ENCODE results near the gene S100A13. TPM values are rescaled to one million over a fixed set of nuclear protein-coding genes. Genes with fewer than 3 reads are reported as not detected.
"Not testable (repeated sequence)": the region's sequence is repeated elsewhere in the genome, so short reads cannot be mapped to it uniquely, and the experiment has no call there.

S100A13 gene
- total RNA-seq, 2 donors from 2014 or later = 5.0 to 10.3 TPM

DNA sequence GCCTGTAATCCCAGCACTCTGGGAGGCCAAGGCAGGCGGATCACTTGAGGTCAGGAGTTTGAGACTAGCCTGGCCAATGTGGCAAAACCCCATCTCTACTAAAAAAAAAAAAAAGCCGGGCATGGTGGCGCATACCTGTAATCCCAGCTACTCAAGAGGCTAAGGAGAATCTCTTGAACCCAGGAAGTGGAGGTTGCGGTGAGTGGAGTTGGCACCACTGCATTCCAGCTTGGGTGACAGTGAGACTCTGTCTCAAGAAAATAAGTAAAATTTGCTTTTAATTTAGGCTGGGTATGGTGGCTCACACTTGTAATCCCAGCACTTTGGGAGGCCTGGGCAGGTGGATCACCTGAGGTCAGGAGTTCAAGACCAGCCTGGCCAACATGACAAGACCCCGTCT is 12.9 kb upstream of the S100A13 start:
- not testable (repeated sequence) for H3K27me3 Mint-ChIP-seq; H3K27ac Mint-ChIP-seq; H3K9me3 Mint-ChIP-seq; H3K4me3 Mint-ChIP-seq; DNase-seq (ENCODE audit: low spot score); ATAC-seq
- H3K4me1 Mint-ChIP-seq (ENCODE audit: low read depth in 2 of 2) = peaks cover 30 to 40% of the 10 kb centered on the region in 2 donors
- peaks cover 48% of the 10 kb centered on the region for H3K36me3 Mint-ChIP-seq

DNA sequence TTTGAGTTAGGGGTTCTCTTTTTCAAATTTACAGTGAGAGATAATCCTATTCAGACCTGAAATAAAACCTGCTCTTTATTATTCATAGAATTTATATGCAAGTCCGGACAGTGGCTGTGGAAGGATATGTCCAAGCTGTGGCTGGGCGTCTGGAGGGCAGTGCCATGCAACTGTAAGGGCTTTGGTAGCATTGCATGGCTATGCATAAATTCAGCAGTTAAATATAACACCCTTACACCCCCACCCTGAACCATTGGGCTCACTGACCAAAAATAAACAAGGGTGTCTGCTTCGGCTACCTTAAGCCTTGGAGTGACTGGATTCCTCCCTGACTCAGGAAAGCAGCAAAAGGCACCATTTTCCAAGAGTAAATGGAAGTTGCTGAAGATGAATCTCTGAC is 12.0 kb upstream of the S100A13 start:
- peaks cover 30 to 44% of the 10 kb centered on the region in 2 donors for H3K4me1 Mint-ChIP-seq (ENCODE audit: low read depth in 2 of 2)
- H3K36me3 Mint-ChIP-seq = peaks cover 47% of the 10 kb centered on the region
- DNase-seq (ENCODE audit: low spot score) = no peak

DNA sequence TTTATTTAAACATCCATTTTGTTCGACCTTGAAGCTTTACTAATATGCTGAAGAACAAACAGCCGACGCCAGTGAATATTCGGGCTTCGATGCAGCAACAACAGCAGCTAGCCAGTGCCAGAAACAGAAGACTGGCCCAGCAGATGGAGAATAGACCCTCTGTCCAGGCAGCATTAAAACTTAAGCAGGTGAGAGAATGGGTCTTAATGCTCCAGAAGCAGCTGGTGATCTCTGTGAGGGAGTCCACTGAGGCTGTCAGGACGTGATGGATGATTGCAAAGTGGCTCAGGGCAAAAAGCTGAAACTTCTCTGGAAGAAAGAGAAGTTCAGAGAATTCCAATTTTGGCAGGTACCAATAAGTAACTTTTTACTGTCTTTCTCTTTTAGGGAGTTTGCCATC is 11.0 kb upstream of the S100A13 start:
- ATAC-seq (no peak), DNase-seq (ENCODE audit: low spot score) (no peak)
- H3K4me1 Mint-ChIP-seq (ENCODE audit: low read depth in 2 of 2) = peaks cover 32 to 46% of the 10 kb centered on the region in 2 donors
- no peaks in the 10 kb centered on the region for H3K27me3 Mint-ChIP-seq
- H3K27ac Mint-ChIP-seq = peak overlapping the region; percentile 3 to 42
- no peaks in the 10 kb centered on the region for H3K9me3 Mint-ChIP-seq
- no peak overlapping the region for H3K4me3 Mint-ChIP-seq
- peaks cover 42% of the 10 kb centered on the region for H3K36me3 Mint-ChIP-seq

More for the DNA sequence above, 12.0 kb upstream of the S100A13 start:
- Mint-ChIP-seq H3K27me3 (no peaks in the 10 kb centered on the region), H3K27ac (no peak overlapping the region), H3K9me3 (no peaks in the 10 kb centered on the region), H3K4me3 (no peak overlapping the region)
- no peak for ATAC-seq

DNA sequence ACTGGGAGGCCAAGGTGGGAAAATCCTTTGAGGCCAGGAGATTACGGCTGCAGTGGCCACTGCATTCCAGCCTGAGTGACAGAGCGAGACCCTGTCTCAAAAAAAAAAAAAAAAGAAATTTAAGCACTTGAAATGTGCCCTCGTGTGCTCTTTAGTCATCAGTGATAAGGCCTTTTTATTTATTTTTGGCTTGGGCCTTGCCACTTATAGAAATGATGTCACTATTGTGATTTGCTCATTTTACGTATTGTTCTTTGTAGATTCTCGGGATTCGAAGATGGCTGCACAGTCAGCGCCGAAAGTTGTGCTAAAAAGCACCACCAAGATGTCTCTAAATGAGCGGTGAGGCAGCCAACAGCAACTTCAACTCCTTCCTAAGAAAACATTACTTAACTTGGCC is 9.0 kb upstream of the S100A13 start:
- Mint-ChIP-seq H3K36me3 (peaks cover 28% of the 10 kb centered on the region), H3K9me3 (no peaks in the 10 kb centered on the region), H3K27me3 (no peaks in the 10 kb centered on the region), H3K27ac (peak overlapping the region; percentile 50 to 53), H3K4me1 (ENCODE audit: low read depth in 2 of 2) (peaks cover 35 to 40% of the 10 kb centered on the region in 2 donors), H3K4me3 (peak overlapping the region; percentile 100)
- ATAC-seq (no peak), DNase-seq (ENCODE audit: low spot score) (no peak)

DNA sequence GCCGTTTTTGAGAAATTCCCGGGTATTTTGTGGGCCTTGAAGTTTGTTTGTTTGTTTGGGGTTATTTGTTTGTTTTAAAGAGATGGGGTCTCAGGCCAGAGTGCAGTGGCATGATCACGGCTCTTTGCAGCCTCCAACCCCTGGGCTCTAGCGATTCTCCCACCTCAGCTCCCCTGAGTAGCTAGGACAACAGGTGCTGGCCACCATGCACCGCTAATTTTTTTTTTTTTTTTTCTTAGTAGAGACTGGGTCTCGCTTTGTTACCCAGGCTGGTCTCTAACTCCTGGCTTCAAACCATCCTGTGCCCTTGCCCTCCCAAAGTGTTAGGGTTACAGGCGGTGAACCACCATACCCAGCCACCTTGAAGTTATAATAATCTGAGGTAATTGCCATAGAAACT is 8.6 kb upstream of the S100A13 start:
- no peak for ATAC-seq
- Mint-ChIP-seq H3K4me1 (ENCODE audit: low read depth in 2 of 2) (peaks cover 32 to 36% of the 10 kb centered on the region in 2 donors), H3K27ac (peak overlapping the region; percentile 53 to 99), H3K27me3 (no peaks in the 10 kb centered on the region), H3K9me3 (no peaks in the 10 kb centered on the region), H3K4me3 (peak overlapping the region; percentile 100), H3K36me3 (peaks cover 24% of the 10 kb centered on the region)
- DNase-seq (ENCODE audit: low spot score) = no peak

DNA sequence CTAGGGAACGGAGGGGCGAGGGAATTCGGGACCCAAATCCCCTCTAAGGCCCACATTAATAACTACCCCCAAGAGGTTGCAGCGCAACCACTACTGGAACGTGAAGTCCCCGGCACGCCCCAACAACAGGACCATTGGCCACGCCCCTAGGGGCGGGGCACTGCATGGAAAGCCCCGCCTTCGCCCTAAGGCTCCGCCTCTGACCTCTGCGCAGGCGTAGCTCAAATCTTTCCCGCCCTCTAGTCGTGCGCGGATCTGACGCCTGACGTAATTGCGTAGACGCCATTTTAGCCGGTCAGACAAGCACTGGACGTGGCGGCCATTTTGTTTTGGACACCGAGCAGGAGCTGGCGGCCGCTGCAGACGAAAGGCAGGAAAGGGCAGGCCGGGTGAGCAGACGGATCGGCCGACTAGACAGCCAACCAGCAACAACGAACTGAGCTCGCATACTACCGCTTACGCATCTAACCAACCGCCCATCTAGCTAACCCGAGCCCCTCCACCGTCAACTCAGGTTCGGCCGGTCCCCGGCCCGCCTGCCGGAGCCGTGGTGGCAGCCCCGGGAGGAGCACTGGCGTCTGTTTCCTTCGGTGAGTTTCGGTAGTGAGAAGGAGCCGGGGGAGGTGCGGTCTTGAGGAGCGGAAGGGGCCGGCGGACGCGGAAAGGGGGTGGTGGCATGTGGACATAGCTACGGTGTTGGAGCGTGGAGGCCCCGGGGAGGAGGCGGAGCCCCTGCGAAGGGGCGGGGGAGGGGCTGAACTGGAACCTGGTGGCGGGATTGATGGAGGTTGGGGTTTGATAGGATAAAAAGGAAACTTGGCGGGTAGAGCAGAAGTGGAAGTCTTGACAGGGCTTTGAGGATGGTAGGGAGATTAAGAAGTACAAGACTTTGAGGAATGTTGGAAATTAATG is 6.7 kb upstream of the S100A13 start, which contains the start of gene CHTOP:
Gene CHTOP, plus strand, starts transcription at position 313 of the 912 bp plus-strand sequence. CDS start 2,523 bp downstream, outside the sequence.
- Mint-ChIP-seq H3K9me3 (no peaks in the 10 kb centered on the region), H3K4me1 (ENCODE audit: low read depth in 2 of 2) (peaks cover 31 to 36% of the 10 kb centered on the region in 2 donors), H3K4me3 (peak within 1 kb of the TSS; percentile 100), H3K27ac (peak within 1 kb of the TSS; percentile 99), H3K36me3 (peaks cover 23% of the 10 kb centered on the region), H3K27me3 (no peaks in the 10 kb centered on the region)
- ATAC-seq (peak; percentile 95 to 96), DNase-seq (ENCODE audit: low spot score) (peak; percentile 95)

DNA sequence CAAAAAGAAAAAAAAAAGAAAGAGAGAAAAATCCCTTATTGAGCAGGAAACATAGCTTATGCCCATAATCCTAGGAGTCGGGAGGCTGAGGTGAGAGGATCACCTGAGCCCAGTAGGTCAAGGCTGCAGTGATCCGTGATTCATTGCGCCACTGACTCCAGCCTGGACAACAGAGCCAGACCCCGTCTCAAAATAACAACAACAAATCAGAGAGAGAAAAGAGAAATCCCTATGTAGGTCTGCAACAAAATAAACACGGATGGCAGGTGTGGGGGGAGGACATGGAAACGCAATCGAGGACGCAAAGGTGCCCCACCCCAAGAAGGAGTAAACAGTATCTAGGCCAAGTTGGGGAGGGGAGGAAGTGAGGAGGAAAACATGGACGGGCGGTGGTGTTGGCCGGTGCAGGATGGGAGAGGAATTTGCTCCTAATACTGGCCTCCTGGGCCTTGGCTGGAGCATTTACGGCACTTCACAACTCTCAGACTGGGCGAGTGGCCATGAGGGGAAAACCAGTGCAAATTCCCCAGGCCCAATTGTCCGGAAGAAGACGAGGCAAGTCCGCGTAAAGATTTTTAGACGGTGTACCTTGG is 6.0 kb upstream of the S100A13 start:
- Mint-ChIP-seq H3K4me3 (peak overlapping the region; percentile 100), H3K27me3 (no peaks in the 10 kb centered on the region), H3K36me3 (peaks cover 23% of the 10 kb centered on the region), H3K4me1 (ENCODE audit: low read depth in 2 of 2) (peaks cover 31 to 36% of the 10 kb centered on the region in 2 donors), H3K27ac (peak overlapping the region; percentile 99), H3K9me3 (no peaks in the 10 kb centered on the region)
- DNase-seq (ENCODE audit: low spot score) (no peak), ATAC-seq (no peak)

DNA sequence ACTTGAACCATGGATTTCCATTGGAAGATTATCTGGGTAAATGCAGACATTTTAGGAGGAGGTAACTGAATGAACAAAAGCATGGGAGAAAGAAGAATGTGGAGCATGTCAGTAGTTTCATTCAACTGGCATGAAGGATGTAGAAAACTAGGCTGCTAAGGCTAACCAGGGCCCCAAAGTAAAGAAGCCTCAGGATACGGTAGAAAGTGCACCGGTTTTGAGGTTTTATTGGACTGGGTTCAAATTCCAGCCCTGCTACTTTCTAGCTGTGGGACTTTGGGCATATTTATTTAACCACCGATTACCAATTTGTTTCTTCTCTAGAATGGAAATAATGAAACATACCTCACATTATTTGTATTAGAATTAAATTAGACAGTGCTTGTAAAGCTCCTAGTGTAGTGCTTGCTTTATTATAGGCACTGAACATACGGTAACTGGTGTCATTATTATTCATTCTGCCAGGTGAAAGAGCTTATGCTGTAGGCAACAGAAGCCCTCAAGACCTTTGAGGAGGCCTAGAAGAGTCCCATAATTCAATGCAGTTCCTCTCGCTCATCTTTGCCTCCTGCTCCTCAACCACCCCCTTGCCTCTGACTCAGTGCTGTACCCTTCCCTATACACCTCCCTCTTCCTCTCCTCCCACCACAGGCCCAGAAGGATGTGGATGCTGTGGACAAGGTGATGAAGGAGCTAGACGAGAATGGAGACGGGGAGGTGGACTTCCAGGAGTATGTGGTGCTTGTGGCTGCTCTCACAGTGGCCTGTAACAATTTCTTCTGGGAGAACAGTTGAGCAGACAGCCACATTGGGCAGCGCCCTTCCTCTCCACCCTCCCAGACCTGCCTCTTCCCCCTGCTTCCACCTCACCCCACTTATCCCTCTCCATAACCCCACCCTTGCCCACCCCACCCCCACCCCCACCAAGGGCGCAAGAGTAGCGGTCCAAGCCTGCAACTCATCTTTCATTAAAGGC is 4.0 kb upstream of the S100A13 start:
- peaks cover 0 to 5% of the 10 kb centered on the region in 2 donors for H3K27me3 Mint-ChIP-seq
- peaks cover 23 to 29% of the 10 kb centered on the region in 2 donors for H3K4me1 Mint-ChIP-seq (ENCODE audit: low read depth in 2 of 2)
- peak overlapping the region in 1 of 2 donors; percentile 21 for H3K27ac Mint-ChIP-seq
- H3K36me3 Mint-ChIP-seq = peaks cover 9% of the 10 kb centered on the region
- H3K9me3 Mint-ChIP-seq = no peaks in the 10 kb centered on the region
- no peak overlapping the region for H3K4me3 Mint-ChIP-seq
- DNase-seq (ENCODE audit: low spot score) = no peak
- ATAC-seq = no peak

DNA sequence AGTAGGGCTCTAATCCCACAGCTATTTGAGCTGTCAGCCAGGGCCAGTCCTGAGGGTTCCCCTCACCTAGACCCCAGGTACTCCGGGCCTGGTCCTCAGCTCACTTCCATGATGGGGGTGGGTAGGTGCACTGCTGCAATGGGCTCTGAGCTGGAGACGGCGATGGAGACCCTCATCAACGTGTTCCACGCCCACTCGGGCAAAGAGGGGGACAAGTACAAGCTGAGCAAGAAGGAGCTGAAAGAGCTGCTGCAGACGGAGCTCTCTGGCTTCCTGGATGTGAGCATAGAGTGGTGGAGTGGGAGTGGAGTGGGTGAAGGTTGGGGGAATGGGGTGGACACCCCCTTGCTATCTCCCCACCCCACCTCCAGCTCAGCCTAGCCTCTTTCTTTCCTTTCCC is 3.1 kb upstream of the S100A13 start:
- ATAC-seq = no peak
- peaks cover 0 to 8% of the 10 kb centered on the region in 2 donors for H3K27me3 Mint-ChIP-seq
- no peaks in the 10 kb centered on the region for H3K9me3 Mint-ChIP-seq
- peaks cover 9% of the 10 kb centered on the region for H3K36me3 Mint-ChIP-seq
- H3K4me1 Mint-ChIP-seq (ENCODE audit: low read depth in 2 of 2) = peaks cover 23 to 31% of the 10 kb centered on the region in 2 donors
- no peak overlapping the region for H3K27ac Mint-ChIP-seq
- no peak overlapping the region for H3K4me3 Mint-ChIP-seq
- no peak for DNase-seq (ENCODE audit: low spot score)

DNA sequence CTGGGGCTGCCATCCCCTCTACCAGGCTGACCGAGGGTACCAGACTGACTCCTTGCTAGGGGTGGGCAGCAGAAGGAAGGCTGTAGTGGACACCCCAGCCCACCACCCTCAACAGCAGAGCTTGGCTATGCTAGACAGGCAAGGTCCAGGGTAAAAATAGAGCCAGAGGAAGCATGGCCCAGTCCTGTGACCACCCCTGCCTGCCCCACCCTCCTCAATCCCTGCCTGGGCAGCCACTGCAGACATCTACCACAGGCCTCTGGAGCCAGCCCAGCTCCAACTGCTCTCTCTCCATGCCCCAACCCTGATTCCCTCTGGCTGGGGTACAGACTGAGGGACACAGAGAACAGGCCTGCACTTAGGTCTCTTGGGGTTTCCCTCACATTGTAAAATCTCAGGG is 2.7 kb upstream of the S100A13 start:
- Mint-ChIP-seq H3K4me1 (ENCODE audit: low read depth in 2 of 2) (peaks cover 23 to 31% of the 10 kb centered on the region in 2 donors), H3K9me3 (no peaks in the 10 kb centered on the region), H3K36me3 (peaks cover 9% of the 10 kb centered on the region), H3K27ac (no peak overlapping the region), H3K4me3 (no peak overlapping the region), H3K27me3 (peaks cover 0 to 8% of the 10 kb centered on the region in 2 donors)
- ATAC-seq (no peak), DNase-seq (ENCODE audit: low spot score) (no peak)

DNA sequence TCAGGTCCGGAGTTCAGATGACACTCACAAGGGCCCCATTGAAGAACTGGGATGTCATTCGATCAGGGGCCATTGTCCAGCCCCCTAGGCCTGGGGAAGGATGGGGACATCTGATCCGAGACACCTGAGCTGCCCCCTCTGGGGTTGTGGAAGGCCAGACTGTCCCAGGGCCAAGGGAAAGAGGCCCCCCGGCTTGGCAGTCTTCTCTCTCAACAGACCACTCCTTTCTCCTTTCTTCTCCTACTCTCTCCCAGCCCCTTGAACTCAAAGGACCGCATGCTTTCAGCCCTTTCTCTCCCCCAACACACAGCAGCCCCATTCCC is 2.0 kb upstream of the S100A13 start:
- peaks cover 0 to 8% of the 10 kb centered on the region in 2 donors for H3K27me3 Mint-ChIP-seq

DNA sequence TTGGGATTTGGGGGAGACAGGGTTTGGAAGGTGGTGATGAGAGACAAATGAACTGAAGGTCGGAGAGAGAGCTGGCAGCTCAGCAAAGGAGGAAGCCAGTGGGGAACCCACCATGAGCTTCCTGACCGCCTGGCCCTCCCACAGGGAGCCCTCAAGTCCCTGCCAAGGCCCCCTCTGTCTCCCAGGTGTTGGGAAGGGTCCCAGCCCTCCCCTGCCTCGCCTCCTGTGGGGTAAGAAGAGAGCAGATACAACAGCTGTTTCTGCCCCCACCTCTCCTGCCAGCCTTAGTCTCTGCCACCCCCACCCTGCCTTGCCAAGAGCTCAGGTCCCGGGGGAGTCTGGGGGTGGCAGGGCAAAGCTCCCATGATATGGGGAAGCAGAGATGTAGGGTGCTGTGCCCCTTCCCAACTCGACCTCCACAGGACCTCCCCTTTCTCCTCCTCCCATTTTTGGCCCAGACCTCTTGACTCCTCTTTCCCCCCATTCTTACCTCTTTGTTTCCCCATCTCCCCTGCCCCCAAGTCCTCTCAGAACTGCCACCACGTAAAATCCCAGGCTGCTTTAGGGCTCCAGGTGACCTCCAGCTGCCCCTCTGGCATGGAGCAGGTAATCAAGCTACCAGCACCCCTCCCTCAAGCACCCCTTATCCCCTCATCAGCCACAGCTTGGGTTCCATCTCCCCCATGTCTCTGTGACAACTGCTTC is 1.5 kb upstream of the S100A13 start:
- H3K9me3 Mint-ChIP-seq = no peaks in the 10 kb centered on the region
- H3K36me3 Mint-ChIP-seq = no peaks in the 10 kb centered on the region
- DNase-seq (ENCODE audit: low spot score) (no peak), ATAC-seq (no peak)
- no peak overlapping the region for H3K27ac Mint-ChIP-seq
- H3K4me3 Mint-ChIP-seq = no peak overlapping the region
- peaks cover 15 to 25% of the 10 kb centered on the region in 2 donors for H3K4me1 Mint-ChIP-seq (ENCODE audit: low read depth in 2 of 2)
- peaks cover 0 to 8% of the 10 kb centered on the region in 2 donors for H3K27me3 Mint-ChIP-seq

More for the DNA sequence above, 2.0 kb upstream of the S100A13 start:
- Mint-ChIP-seq H3K27ac (no peak overlapping the region), H3K4me3 (no peak overlapping the region), H3K36me3 (peaks cover 5% of the 10 kb centered on the region), H3K9me3 (no peaks in the 10 kb centered on the region), H3K4me1 (ENCODE audit: low read depth in 2 of 2) (peaks cover 20 to 29% of the 10 kb centered on the region in 2 donors)
- ATAC-seq = no peak
- DNase-seq (ENCODE audit: low spot score) = no peak

Measured in natural killer cell treated with Interleukin-12 subunit alpha and Interleukin-12 subunit beta and Interleukin-15 and Interleukin-18, amount 100 ng/mL, for 72 hours (primary cell).